HFFc6 (cell line): ENCODE data around the gene MAP2K6. TPM values are rescaled to one million over a fixed set of nuclear protein-coding genes. Genes with fewer than 3 reads are reported as not detected.

ENCODE experiments used
- DNase-seq: peaks from one replicate; pipeline ENCODE4 v3.0.0-alpha.2; 2018
- H3K27ac Mint-ChIP-seq: 2 replicates; pipeline ENCODE4 v1.8.0; 2020; ENCODE audit warnings: mild to moderate bottlenecking, mixed read lengths
- H3K27me3 Mint-ChIP-seq: 2 replicates; pipeline ENCODE4 v1.8.0; 2021; ENCODE audit warnings: mild to moderate bottlenecking, moderate library complexity, mixed read lengths; ENCODE audit not compliant: insufficient read depth
- H3K36me3 Mint-ChIP-seq: 2 replicates; pipeline ENCODE4 v1.8.0; 2021; ENCODE audit warnings: low read depth, mixed read lengths
- H3K4me1 Mint-ChIP-seq: 2 replicates; pipeline ENCODE4 v1.8.0; 2020; ENCODE audit warnings: low read depth, mixed read lengths
- H3K4me3 Mint-ChIP-seq: 2 replicates; pipeline ENCODE4 v1.8.0; 2020; ENCODE audit warnings: mild to moderate bottlenecking, moderate library complexity, mixed read lengths
- H3K9me3 Mint-ChIP-seq: 2 replicates; pipeline ENCODE4 v1.8.0; 2020; ENCODE audit warnings: mild to moderate bottlenecking, mixed read lengths
- CTCF ChIP-seq: fragments of 200-600 bp; sonication (generic); IDR thresholded peaks from 2 replicates; pipeline ENCODE4 v1.5.0; 2021; ENCODE audit warnings: antibody characterized with exemption, mild to moderate bottlenecking
- total RNA-seq, 6 experiments: library from RNA; stranded (reverse); fragmentation: NEBNext Ultra II Directional; extraction: Animal tissue kit (Norgen Biotek cat#: 25700); gene quantifications; 2 replicates in 1 of 6; 3 replicates in 5 of 6; pipeline ENCODE4 v1.2.3, GENCODE V29; 2021

MAP2K6 gene
- total RNA-seq, 6 experiments from 2014 or later: 0.06 to 0.66 (median 0.09) TPM; not detected in 1

GRCh38 chr17:69390795-69391501 lies 23.5 kb upstream of the MAP2K6 start:
- Mint-ChIP-seq H3K27me3 (no peaks in the 10 kb centered on the region), H3K4me1 (no peaks in the 10 kb centered on the region), H3K9me3 (peaks cover 5% of the 10 kb centered on the region), H3K36me3 (no peaks in the 10 kb centered on the region), H3K4me3 (no peak overlapping the region), H3K27ac (no peak overlapping the region)
- DNase-seq: no peak
- TF ChIP-seq CTCF: no peak

- no peak overlapping the region for H3K4me3 Mint-ChIP-seq
Observed at GRCh38 chr17:69401251-69401650, 13.2 kb upstream of the MAP2K6 start.

GRCh38 chr17:69402052-69402451 lies 12.4 kb upstream of the MAP2K6 start:
- Mint-ChIP-seq H3K4me1 (no peaks in the 10 kb centered on the region), H3K36me3 (no peaks in the 10 kb centered on the region), H3K4me3 (no peak overlapping the region), H3K9me3 (peaks cover 9% of the 10 kb centered on the region), H3K27ac (no peak overlapping the region), H3K27me3 (peaks cover 2% of the 10 kb centered on the region; the same call in 1 of the 2 replicates)
- DNase-seq: no peak
- TF ChIP-seq CTCF: no peak

More at GRCh38 chr17:69401251-69401650, 13.2 kb upstream of the MAP2K6 start:
- Mint-ChIP-seq H3K36me3 (no peaks in the 10 kb centered on the region), H3K4me1 (no peaks in the 10 kb centered on the region), H3K27ac (no peak overlapping the region), H3K27me3 (peaks cover 2% of the 10 kb centered on the region; the same call in 1 of the 2 replicates), H3K9me3 (peaks cover 9% of the 10 kb centered on the region)
- DNase-seq: no peak
- no peak for TF ChIP-seq CTCF

GRCh38 chr17:69404399-69404798 lies 10.1 kb upstream of the MAP2K6 start:
- H3K9me3 Mint-ChIP-seq: peaks cover 9% of the 10 kb centered on the region
- H3K27me3 Mint-ChIP-seq: peaks cover 2% of the 10 kb centered on the region; the same call in 1 of the 2 replicates
- no peak for TF ChIP-seq CTCF
- no peak overlapping the region for H3K27ac Mint-ChIP-seq
- no peaks in the 10 kb centered on the region for H3K4me1 Mint-ChIP-seq
- H3K36me3 Mint-ChIP-seq: no peaks in the 10 kb centered on the region
- no peak overlapping the region for H3K4me3 Mint-ChIP-seq
- peak; percentile 23 for DNase-seq

- peaks cover 11% of the 10 kb centered on the region for H3K9me3 Mint-ChIP-seq
Observed at GRCh38 chr17:69405096-69405495, 9.4 kb upstream of the MAP2K6 start.

More at GRCh38 chr17:69405096-69405495, 9.4 kb upstream of the MAP2K6 start:
- Mint-ChIP-seq H3K4me3 (no peak overlapping the region), H3K4me1 (no peaks in the 10 kb centered on the region), H3K27me3 (peaks cover 2% of the 10 kb centered on the region; the same call in 1 of the 2 replicates), H3K36me3 (no peaks in the 10 kb centered on the region), H3K27ac (no peak overlapping the region)
- no peak for DNase-seq
- TF ChIP-seq CTCF: no peak
